Measurements from ENCODE around the gene CKM.
"Not testable (repeated sequence)": the region's sequence is repeated elsewhere in the genome, so short reads cannot be mapped to it uniquely, and the experiment has no call there.

Gene CKM

DNA sequence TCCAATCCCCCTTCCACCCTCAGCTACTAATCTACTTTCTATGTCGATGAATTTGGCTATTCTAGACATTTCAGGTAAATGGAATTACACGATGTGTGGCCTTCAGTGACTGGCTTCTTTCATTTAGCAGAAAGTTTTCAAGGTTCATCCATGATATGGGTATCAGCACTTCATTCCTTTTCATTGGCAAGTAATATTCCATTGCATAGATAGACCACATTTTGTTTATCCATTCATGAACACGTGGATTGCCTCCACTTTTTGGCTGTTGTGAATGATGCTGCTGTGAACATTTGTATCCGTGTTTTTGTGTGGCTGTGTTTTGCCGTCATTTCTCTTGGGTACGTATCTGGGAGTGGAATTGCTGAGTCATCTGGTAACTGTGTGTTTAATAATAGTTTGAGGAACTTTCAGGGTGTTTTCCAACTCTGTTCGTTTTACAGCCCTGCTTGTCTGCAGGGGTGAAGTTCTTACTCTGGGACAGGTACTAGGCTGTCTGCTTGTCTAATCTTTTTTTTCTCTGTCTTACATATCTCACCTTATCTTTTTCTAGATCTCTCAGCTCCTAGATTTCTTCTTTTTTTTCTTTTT is 39.1 kb downstream of the CKM start:
- DNase-seq, result no peak

DNA sequence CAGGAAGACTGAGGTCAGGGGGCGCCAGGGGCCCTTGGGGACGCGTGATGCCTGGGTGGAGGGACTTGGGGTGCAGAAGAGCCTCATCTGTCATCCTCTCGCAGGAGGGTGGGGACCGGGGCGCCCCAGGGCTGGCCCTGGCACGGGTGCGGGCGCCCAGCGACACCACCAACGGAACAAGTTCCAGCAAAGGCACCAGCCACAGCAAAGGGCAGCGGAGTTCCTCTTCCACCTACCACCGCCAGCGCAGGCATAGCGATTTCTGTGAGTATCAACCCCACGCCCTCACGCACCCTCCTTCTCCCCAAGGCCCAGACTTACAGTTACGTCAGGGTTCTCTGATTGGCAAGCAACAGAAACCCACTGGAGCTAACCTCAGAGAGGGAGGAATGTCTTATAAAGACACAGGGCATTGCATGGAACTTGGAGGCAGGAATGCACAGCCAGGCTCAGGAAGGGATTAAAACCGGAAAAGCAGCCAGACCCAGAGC is 42.2 kb downstream of the CKM start:
- no peak for DNase-seq

DNA sequence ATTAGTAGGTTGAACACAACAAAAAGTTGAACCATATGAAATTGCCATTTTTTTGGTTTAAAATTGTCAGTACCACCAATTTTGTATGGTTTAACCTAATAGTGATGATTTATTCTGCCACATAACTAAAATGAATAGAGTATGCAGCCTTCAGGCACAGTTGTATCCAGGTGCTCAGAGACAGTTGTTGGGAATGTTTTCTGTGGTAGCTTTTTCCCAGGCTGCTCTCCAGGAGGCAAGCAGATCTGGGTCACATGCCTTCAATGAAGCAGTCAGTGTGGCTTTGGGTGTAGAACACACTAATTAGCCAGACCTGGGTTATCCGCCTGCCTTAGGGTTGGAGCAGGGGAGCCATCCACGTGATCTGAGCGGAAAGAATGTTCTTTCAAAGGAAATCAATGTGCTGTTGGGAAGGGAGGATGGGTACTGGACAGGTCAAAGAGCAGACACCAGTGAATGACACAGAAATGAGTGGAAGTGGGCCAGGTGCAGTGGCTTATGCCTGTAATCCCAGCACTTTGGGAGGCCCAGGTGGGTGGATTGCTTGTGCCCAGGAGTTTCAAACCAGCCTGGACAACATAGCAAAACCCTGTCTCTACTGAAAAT is 43.0 kb downstream of the CKM start:
- no peak for DNase-seq

DNA sequence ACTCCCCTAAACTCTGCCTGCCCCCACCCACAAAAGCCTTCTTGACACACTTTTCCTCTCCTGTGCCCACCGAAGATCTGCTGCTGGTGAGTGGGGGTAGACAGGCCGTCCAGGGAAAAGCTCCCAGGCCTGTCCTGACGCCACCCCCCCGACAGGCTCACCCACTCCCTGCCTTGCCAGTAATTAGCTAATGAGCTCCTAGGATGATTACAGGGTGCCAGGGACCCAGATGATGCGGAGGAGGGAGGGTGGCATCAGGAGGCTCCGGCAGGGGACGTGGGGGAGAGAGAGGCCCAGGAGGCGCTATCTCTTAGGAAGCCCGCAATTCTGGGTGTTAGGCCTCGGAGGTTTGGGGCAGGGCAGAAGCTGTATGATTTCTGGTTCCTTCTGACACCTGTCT is 44.6 kb downstream of the CKM start:
- DNase-seq, result no peak

GRCh38 chr19:45276284-45276687 is 46.4 kb downstream of the CKM start:
- no peak for DNase-seq

- no peak for DNase-seq
Measured at GRCh38 chr19:45275370-45275971, 47.2 kb downstream of the CKM start.

- no peak for DNase-seq
Measured at GRCh38 chr19:45273521-45273855, 49.2 kb downstream of the CKM start.

DNA sequence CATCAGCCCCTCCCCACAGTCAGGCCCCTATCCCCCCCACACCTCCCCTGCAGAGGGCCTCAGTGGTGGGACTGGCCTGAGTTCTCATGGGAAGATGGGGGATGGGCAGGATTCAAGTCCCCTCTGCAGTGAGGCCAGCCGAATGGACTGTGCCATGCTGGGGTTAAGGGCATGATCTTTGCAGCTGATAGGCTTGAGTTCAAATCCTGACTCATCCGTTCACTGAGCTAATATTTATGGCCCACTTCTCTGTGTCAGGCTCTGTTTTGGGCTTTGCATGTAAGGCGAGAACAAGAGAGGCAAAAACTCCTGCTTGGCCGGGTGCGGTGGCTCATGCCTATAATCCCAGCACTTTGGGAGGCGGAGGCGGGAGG is 51.0 kb downstream of the CKM start:
- no peak for DNase-seq

- no peak for DNase-seq
Measured at GRCh38 chr19:45271098-45271734, 51.5 kb downstream of the CKM start.

DNA sequence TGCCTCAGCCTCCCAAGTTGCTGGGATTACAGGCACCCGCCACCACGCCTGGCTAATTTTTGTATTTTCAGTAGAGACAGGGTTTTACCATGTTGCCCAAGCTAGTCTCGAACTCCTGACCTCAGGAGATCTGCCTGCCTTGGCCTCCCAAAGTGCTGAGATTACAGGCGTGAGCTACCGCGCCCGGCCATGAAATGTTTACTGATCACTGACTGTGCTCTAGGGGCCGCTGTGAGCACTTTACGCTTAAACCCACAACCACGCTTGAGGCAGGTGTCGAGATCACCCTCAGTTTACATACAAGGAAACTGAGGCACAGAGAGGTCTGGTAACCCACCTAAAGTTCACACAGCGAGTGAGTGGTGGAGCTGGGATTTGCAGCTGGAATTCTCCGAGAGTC is 52.7 kb downstream of the CKM start:
- DNase-seq, result not testable (repeated sequence)

GRCh38 chr19:45267296-45267695 is 55.4 kb downstream of the CKM start:
- no peak for DNase-seq

DNA sequence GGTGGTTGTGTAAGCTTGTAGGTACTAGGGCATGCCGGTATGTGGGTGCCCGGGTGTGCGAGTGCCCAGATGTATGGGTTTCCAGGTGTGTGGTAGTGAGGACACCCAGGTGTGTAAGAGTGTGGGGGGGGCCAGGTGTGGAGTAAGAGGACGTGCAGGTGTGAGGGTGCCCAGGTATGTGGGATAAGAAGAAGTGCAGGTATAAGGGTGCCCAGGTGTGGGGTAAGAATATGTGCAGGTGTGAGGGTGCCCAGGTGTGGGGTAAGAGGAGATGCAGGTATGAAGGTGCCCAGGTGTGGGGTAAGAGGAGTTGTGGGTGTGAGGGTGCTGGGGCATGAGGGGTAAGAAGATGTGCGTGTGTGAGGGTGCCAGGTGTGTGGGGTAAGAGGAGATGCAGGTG is 57.3 kb downstream of the CKM start:
- DNase-seq, result no peak

- no peak for DNase-seq
Measured at GRCh38 chr19:45264781-45265317, 57.8 kb downstream of the CKM start.

- DNase-seq, result no peak
Measured at GRCh38 chr19:45263013-45263412, 59.7 kb downstream of the CKM start.

GRCh38 chr19:45262570-45262969 is 60.1 kb downstream of the CKM start:
- DNase-seq, result no peak

DNA sequence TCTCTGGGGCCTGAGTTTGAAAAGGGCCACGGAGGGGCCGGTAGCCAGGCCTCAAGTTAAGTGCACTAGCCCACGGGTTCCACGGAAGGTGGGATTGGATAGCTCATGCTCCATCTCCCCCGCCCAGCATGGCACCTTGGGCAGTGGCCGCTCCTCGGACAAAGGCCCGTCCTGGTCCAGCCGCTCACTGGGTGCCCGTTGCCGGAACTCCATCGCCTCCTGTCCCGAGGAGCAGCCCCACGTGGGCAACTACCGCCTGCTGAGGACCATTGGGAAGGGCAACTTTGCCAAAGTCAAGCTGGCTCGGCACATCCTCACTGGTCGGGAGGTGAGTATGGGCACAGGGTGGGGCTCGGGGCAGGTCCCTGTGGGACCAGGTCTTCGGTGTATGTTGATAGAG is 63.8 kb downstream of the CKM start:
- DNase-seq, result no peak

DNA sequence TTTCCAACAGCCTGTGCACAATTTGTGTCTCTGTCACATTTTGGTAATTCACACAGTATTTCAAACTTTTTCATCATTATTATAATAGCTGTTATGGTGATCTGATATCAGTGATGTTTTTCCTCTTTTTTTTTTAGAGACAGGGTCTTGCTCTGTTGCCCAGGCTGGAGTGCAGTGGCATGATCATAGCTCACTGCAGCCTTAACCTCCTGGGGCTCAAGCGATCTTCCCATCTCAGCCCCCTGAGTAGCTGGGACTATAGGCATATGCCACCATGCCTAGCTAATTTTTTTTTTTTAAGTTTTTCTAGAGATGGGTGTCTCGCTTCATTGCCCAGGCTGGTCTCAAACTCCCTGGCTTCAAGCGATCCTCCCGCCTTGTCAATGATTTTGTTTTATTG is 65.8 kb downstream of the CKM start:
- DNase-seq, result no peak

All from central memory CD4-positive, alpha-beta T cell (primary cell).